Lower leg skin (tissue), 3 donors: ENCODE results near the gene FAM124B.

Experiments
- POLR2A ChIP-seq, 2 donors: fragments of 450-650 bp; IDR thresholded peaks; one replicate each; pipeline ENCODE4 v1.6.1; 2016 to 2017; ENCODE audit warnings: antibody characterized with exemption in 2 of 2, mild to moderate bottlenecking in 1 of 2, moderate library complexity in 1 of 2
- TF ChIP-seq, protein P1 (sequence below), 3 donors: fragments of 450-650 bp; IDR thresholded peaks; one replicate each; pipeline ENCODE4 v1.5.1; 2016; ENCODE audit warnings: antibody characterized with exemption in 3 of 3, mild to moderate bottlenecking in 3 of 3, moderate library complexity in 2 of 3

DNA sequence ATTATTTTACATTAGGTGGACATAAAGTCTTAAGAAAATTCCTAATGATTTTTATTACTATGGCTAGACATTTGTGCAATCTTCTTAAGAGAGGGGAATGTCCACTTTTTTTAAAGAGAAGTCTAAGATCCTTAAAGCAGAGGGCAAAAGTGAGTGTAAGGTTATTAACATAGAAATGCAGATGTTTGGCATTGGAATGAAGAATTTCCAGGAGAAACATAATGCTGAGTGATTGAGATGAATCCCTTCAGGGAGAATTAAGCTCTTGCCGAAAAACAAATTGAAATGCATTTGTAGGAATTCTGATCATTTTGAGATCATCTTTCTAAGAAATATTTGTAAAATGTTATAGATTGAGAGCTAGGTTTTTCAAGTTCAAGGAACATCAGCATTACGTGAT lies 15.0 kb downstream of the FAM124B start:
- TF ChIP-seq, protein P1, sequence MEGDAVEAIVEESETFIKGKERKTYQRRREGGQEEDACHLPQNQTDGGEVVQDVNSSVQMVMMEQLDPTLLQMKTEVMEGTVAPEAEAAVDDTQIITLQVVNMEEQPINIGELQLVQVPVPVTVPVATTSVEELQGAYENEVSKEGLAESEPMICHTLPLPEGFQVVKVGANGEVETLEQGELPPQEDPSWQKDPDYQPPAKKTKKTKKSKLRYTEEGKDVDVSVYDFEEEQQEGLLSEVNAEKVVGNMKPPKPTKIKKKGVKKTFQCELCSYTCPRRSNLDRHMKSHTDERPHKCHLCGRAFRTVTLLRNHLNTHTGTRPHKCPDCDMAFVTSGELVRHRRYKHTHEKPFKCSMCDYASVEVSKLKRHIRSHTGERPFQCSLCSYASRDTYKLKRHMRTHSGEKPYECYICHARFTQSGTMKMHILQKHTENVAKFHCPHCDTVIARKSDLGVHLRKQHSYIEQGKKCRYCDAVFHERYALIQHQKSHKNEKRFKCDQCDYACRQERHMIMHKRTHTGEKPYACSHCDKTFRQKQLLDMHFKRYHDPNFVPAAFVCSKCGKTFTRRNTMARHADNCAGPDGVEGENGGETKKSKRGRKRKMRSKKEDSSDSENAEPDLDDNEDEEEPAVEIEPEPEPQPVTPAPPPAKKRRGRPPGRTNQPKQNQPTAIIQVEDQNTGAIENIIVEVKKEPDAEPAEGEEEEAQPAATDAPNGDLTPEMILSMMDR (IDR thresholded peaks at IDR 0.05), result no peak
- no peak for TF ChIP-seq POLR2A (IDR thresholded peaks at IDR 0.05)
